Measurements from ENCODE around the gene GP5. TPM values are rescaled to one million over a fixed set of nuclear protein-coding genes. Genes with fewer than 3 reads are reported as not detected.

GP5 gene
- total RNA-seq, 1 donor from 2014 or later, result 0.12 TPM

- peaks cover 34% of the 10 kb centered on the region for H3K36me3 Mint-ChIP-seq (ENCODE audit: low read depth)
- no peak for DNase-seq
Observed at GRCh38 chr3:194418671-194419070, 19.6 kb upstream of the GP5 start.

GRCh38 chr3:194407423-194407822, 8.4 kb upstream of the GP5 start:
- H3K27me3 Mint-ChIP-seq, result no peaks in the 10 kb centered on the region
- H3K4me3 Mint-ChIP-seq, result no peak overlapping the region
- intact Hi-C loops (cut with micrococcal nuclease), result no loop called here
- peaks cover 8% of the 10 kb centered on the region for H3K4me1 Mint-ChIP-seq
- H3K27ac Mint-ChIP-seq, result peak overlapping the region; percentile 16
- peaks cover 41% of the 10 kb centered on the region for H3K36me3 Mint-ChIP-seq (ENCODE audit: low read depth)
- DNase-seq, result peak; percentile 56
- no peaks in the 10 kb centered on the region for H3K9me3 Mint-ChIP-seq

More at GRCh38 chr3:194418671-194419070, 19.6 kb upstream of the GP5 start:
- no peak overlapping the region for H3K4me3 Mint-ChIP-seq
- peaks cover 2% of the 10 kb centered on the region for H3K4me1 Mint-ChIP-seq
- intact Hi-C loops (cut with micrococcal nuclease), result loop anchor here (5.0 kb wide), 1 partner anchor 39 kb away; no protein-coding TSS in a partner anchor
- no peak overlapping the region for H3K27ac Mint-ChIP-seq
- H3K27me3 Mint-ChIP-seq, result no peaks in the 10 kb centered on the region
- H3K9me3 Mint-ChIP-seq, result no peaks in the 10 kb centered on the region

GRCh38 chr3:194405766-194406165, 6.7 kb upstream of the GP5 start:
- Mint-ChIP-seq H3K36me3 (ENCODE audit: low read depth) (peaks cover 35% of the 10 kb centered on the region), H3K4me3 (no peak overlapping the region), H3K27ac (no peak overlapping the region), H3K4me1 (peaks cover 8% of the 10 kb centered on the region), H3K9me3 (no peaks in the 10 kb centered on the region), H3K27me3 (no peaks in the 10 kb centered on the region)
- intact Hi-C loops (cut with micrococcal nuclease), result no loop called here
- DNase-seq, result peak; percentile 46

GRCh38 chr3:194404365-194405140, 5.5 kb upstream of the GP5 start:
- Mint-ChIP-seq H3K4me3 (no peak overlapping the region), H3K27ac (no peak overlapping the region), H3K9me3 (no peaks in the 10 kb centered on the region), H3K27me3 (no peaks in the 10 kb centered on the region), H3K4me1 (peaks cover 13% of the 10 kb centered on the region), H3K36me3 (ENCODE audit: low read depth) (peaks cover 30% of the 10 kb centered on the region)
- peak; percentile 85 for DNase-seq
- intact Hi-C loops (cut with micrococcal nuclease), result loop anchor here (1.0 kb wide), 2 partner anchors 9 to 71 kb away; no protein-coding TSS in a partner anchor

- Mint-ChIP-seq H3K4me1 (peaks cover 36% of the 10 kb centered on the region), H3K27me3 (peaks cover 11% of the 10 kb centered on the region), H3K27ac (no peak overlapping the region), H3K4me3 (no peak overlapping the region), H3K36me3 (ENCODE audit: low read depth) (peaks cover 16% of the 10 kb centered on the region), H3K9me3 (no peaks in the 10 kb centered on the region)
- intact Hi-C loops (cut with micrococcal nuclease), result no loop called here
- DNase-seq, result peak; percentile 53
Observed at GRCh38 chr3:194401868-194402329, 2.8 kb upstream of the GP5 start.

GRCh38 chr3:194401346-194401745, 2.3 kb upstream of the GP5 start:
- Mint-ChIP-seq H3K36me3 (ENCODE audit: low read depth) (peaks cover 14% of the 10 kb centered on the region), H3K4me3 (no peak overlapping the region), H3K27ac (no peak overlapping the region), H3K9me3 (no peaks in the 10 kb centered on the region), H3K27me3 (peaks cover 11% of the 10 kb centered on the region), H3K4me1 (peaks cover 37% of the 10 kb centered on the region)
- DNase-seq, result peak; percentile 55
- intact Hi-C loops (cut with micrococcal nuclease), result no loop called here

- Mint-ChIP-seq H3K4me1 (peaks cover 49% of the 10 kb centered on the region), H3K4me3 (no peak overlapping the region), H3K36me3 (ENCODE audit: low read depth) (peaks cover 10% of the 10 kb centered on the region), H3K27ac (no peak overlapping the region), H3K27me3 (peaks cover 15% of the 10 kb centered on the region), H3K9me3 (no peaks in the 10 kb centered on the region)
- intact Hi-C loops (cut with micrococcal nuclease), result loop anchor here (5.0 kb wide), 1 partner anchor 122 kb away; no protein-coding TSS in a partner anchor
- no peak for DNase-seq
Observed at GRCh38 chr3:194399874-194400411, 877 bp upstream of the GP5 start.

- Mint-ChIP-seq H3K36me3 (ENCODE audit: low read depth) (peaks cover 2% of the 10 kb centered on the region), H3K9me3 (no peaks in the 10 kb centered on the region), H3K27ac (no peak overlapping the region), H3K4me1 (peaks cover 49% of the 10 kb centered on the region), H3K4me3 (peak overlapping the region; percentile 82), H3K27me3 (peaks cover 15% of the 10 kb centered on the region)
- intact Hi-C loops (cut with micrococcal nuclease), result loop anchor here (2.0 to 5.0 kb wide), 3 partner anchors 65 to 263 kb away; no protein-coding TSS in a partner anchor
- peak; percentile 78 for DNase-seq
Observed at GRCh38 chr3:194397757-194398312, 1.2 kb downstream of the GP5 start.

GRCh38 chr3:194396859-194397756, 2.0 kb downstream of the GP5 start:
- peaks cover 2% of the 10 kb centered on the region for H3K36me3 Mint-ChIP-seq (ENCODE audit: low read depth)
- peak; percentile 84 for DNase-seq
- peaks cover 18% of the 10 kb centered on the region for H3K27me3 Mint-ChIP-seq
- peak overlapping the region; percentile 66 for H3K27ac Mint-ChIP-seq
- peak overlapping the region; percentile 82 for H3K4me3 Mint-ChIP-seq
- H3K4me1 Mint-ChIP-seq, result peaks cover 49% of the 10 kb centered on the region
- no peaks in the 10 kb centered on the region for H3K9me3 Mint-ChIP-seq
- intact Hi-C loops (cut with micrococcal nuclease), result loop anchor here (2.0 to 5.0 kb wide), 3 partner anchors 64 to 262 kb away; no protein-coding TSS in a partner anchor

GRCh38 chr3:194396539-194396858, 2.6 kb downstream of the GP5 start:
- peaks cover 18% of the 10 kb centered on the region for H3K27me3 Mint-ChIP-seq
- no peak for DNase-seq
- H3K4me3 Mint-ChIP-seq, result peak overlapping the region; percentile 82
- peaks cover 2% of the 10 kb centered on the region for H3K36me3 Mint-ChIP-seq (ENCODE audit: low read depth)
- peak overlapping the region; percentile 78 for H3K27ac Mint-ChIP-seq
- no peaks in the 10 kb centered on the region for H3K9me3 Mint-ChIP-seq
- peaks cover 49% of the 10 kb centered on the region for H3K4me1 Mint-ChIP-seq
- intact Hi-C loops (cut with micrococcal nuclease), result loop anchor here (2.0 to 5.0 kb wide), 3 partner anchors 64 to 262 kb away; no protein-coding TSS in a partner anchor

- Mint-ChIP-seq H3K4me3 (peak overlapping the region; percentile 82), H3K4me1 (peaks cover 47% of the 10 kb centered on the region), H3K36me3 (ENCODE audit: low read depth) (peaks cover 2% of the 10 kb centered on the region), H3K27me3 (peaks cover 23% of the 10 kb centered on the region), H3K9me3 (peaks cover 2% of the 10 kb centered on the region), H3K27ac (peak overlapping the region; percentile 78)
- DNase-seq, result peak; percentile 92
- intact Hi-C loops (cut with micrococcal nuclease), result loop anchor here (1.0 to 5.0 kb wide), 4 partner anchors 8 to 261 kb away; no protein-coding TSS in a partner anchor
Observed at GRCh38 chr3:194395778-194396538, 3.1 kb downstream of the GP5 start.

GRCh38 chr3:194395212-194395611, 3.9 kb downstream of the GP5 start:
- Mint-ChIP-seq H3K36me3 (ENCODE audit: low read depth) (peaks cover 7% of the 10 kb centered on the region), H3K9me3 (peaks cover 10% of the 10 kb centered on the region), H3K4me3 (peak overlapping the region; percentile 82), H3K27me3 (peaks cover 30% of the 10 kb centered on the region), H3K27ac (peak overlapping the region; percentile 45), H3K4me1 (peaks cover 47% of the 10 kb centered on the region)
- intact Hi-C loops (cut with micrococcal nuclease), result loop anchor here (1.0 to 5.0 kb wide), 2 partner anchors 9 to 127 kb away; no protein-coding TSS in a partner anchor
- DNase-seq, result no peak
